OCI-M2 (cell line): ENCODE data around the gene RENBP.

Experiments
- DNase-seq: peaks from one replicate; lab custom pipeline; 2025; ENCODE audit not compliant: unreplicated experiment; lab: John Stamatoyannopoulos, UW

RENBP gene

GRCh38 chrX:153971124-153971449, 26.6 kb upstream of the RENBP start:
- DNase-seq: no peak

DNA sequence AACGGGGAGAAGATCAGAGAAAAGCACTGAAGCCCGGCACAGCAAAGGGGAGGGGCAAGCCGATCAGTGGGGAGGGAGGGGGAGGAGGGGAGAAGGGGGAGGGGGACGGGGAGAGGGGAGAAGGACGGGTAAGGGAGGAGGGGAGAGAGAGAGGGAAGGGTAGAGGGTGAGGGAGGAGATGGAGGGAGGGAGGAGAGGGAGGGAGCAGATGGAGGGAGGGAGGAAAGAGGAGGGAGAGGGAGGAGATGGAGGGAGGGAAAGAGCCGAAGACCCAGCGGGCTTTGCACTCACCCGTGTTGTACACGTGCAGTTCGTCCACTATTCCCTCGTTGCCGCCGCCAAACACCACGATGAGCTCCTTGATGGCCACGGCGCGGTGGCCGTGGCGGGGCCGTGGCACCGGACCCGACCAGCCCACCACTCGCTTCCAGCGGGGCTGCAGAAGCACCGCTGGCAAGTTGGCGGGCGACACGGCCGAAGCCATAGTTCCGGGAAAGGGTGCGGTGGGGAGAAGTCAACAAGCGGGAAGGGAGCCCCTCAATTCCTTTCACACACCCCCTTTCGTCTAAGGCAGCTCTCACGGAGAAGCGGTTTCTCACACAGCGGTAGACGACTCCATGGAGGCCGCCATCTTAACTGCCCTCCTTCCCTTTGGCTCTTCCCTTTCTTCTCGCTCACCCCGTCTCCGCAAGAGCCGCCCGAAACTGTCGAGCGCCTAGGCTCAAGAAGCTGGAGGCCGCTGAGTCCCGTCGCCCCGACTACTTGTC, 26.1 kb upstream of the RENBP start:
- no peak for DNase-seq

GRCh38 chrX:153969904-153970356, 25.5 kb upstream of the RENBP start:
- DNase-seq: no peak

GRCh38 chrX:153969125-153969903, 24.9 kb upstream of the RENBP start:
- DNase-seq: no peak

DNA sequence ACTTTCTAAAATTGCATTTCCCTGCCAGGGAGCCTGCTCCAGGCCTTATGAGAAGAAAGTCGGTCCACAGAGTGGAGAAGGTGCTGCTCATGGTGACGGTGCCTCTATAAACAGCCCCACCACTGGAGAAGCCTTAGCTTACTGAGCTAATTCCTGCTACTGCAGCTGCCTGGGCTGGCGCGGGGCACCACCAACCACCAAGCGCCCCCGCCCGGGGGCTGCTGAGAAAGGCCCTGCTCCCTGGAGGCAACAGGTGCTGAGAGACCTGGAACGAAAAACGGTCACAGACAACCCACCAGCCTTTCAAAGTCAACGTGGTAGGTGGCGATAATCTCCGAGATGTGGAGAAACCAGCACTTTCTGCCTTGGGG, 24.3 kb upstream of the RENBP start:
- DNase-seq: no peak

DNA sequence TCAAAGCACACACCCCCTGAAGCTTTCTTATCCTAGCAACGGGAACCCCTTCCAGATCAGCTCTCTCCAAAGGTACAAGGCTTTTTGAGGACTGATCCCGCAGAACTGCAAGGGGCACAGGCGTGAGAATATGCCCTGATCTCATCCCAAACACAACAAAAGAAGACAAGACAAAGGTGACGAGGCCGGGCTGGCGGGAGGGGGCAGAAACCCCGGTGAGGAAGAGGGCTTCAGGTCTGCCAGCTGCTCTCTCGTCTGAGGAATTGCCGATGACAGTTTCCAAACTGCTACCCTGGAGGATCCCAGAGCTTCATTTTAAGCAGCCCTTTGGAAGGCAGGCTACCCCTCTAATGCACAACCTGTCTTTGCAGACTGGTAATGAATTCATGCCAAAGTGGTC, 23.8 kb upstream of the RENBP start:
- DNase-seq: no peak

DNA sequence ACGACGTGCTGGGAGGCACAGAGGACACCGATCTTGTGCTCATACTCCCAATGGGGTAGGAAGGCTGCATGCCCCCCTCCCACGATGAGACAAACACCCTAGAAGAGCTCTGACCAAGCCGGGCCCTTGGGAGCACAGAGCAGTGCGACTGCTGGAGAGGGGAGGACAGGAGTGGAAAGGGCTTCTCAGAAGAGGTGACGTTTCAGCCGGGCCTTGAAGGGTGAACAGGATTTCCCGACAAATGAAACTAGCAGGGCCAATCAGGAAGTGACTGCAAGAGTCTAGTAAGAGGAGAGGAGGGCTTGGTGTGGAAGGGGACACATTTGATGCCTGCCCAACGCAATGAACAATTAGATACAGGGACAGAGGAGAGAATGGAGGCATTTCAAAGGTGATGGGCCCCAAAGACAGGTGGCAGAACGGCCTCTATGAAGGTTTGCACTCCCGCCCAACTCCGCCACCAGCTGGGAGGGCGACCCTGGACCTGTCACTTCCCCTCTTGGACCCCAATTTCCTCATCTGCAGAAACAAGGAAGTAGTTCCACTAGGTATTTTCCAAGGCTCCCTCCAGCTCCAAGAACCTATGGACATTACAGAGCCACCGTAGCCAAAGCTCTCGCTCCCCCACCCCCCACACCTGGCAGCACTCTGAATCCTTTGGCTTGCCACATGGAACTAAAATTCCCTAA, 23.2 kb upstream of the RENBP start:
- no peak for DNase-seq

GRCh38 chrX:153966841-153967535, 22.5 kb upstream of the RENBP start:
- DNase-seq: no peak

GRCh38 chrX:153966283-153966688, 21.8 kb upstream of the RENBP start:
- no peak for DNase-seq

DNA sequence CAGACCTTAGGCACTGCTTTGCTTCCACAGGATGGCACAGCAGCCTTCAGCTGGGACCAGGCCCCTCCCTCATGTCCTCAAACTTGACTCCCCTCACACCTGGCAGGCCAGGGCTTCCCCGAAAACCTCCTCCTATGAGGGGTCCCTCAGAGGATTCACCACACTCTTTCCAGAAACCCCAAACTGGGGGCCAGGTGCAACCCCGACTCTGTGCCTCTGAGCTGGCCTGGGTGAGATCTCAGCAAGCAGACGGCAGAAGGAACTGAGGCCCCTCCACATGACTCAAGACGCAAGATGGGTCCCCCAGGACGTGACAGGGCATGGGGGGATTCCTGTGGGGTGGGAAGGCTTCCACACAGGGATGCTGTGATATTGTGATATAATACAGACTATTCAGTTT, 21.0 kb upstream of the RENBP start:
- DNase-seq: no peak

DNA sequence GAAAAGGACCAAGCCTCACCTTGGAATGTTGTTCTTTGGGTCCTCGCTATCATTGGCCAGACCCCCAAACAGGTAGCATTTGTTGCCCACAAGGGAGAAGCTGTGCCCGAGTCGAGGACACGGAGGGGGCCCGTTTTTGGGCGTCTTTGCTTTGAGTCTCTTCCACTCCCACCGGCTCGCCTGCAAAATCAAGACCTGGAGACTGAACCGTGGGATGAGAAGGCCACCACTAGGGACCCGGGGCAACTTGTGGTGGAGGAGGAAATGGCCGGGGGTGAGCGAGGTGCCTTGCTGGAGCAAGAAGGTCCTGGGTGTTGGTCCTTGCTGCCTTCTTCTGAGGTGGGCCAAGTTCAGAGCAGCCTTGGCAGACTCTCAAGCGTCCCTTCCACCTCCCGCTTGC, 19.7 kb upstream of the RENBP start:
- DNase-seq: no peak

DNA sequence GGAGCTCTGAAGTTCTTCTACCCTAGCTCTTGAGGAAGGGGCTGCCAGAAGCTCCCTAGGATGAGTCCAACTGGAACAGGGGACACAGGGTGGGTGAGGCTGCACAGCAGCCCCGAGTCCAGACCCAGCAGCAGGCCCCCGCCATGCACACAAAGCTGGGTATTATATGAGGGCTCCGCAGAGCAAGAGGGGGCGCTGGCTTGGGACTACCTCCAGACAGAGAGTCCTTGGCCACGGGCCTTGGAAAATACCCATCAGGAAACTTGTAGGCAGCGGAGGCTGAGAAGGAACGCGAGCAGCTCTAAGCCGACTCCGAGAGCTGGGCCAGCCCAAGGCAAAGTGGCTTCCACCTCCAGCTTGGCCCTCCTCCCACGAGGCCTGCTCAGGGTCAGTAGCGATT, 19.1 kb upstream of the RENBP start:
- DNase-seq: no peak

GRCh38 chrX:153961292-153961691, 16.8 kb upstream of the RENBP start:
- no peak for DNase-seq

DNA sequence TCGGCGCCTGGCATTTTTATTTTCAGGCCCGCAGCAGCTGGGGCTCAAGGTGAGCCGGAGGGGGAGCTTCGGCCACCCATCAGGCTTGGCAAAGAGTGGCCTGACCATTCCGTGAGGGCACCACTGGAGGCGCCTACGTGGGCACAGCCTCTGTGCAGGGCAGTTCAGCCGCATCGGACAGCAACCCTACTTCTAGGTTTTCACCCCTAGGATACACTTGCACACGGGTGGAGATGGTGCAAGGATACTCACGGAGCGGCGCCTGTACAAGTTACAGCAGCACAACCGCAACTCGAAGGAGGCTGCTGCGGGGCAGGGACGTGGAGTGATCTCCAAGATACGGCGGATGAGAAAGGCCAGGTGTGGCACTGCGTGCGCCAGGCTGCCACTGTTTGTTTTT, 16.3 kb upstream of the RENBP start:
- DNase-seq: no peak

- no peak for DNase-seq
These were observed 15.6 kb upstream of the RENBP start for GRCh38 chrX:153960077-153960476.

- DNase-seq: no peak
These were observed 15.2 kb upstream of the RENBP start for GRCh38 chrX:153959649-153960048.

DNA sequence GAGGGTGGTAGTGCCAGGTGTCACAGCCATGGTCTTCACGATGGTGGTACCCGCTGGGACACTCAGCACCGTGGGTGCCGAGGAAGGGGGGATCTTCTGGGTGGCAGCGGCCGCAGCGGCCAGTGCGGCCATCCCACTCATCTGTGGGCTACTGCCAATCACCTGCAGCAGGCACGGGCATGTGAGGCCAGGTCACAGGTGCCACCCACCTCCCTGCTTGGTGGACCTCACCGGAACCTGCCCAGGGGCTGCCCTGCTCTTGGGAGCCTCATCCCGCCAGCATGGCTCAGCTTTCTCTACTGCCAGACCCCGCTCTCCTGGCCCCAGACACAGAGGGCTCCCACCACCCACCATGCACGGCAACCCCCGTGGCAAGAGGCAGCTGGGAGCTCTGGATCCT, 14.2 kb upstream of the RENBP start:
- no peak for DNase-seq

DNA sequence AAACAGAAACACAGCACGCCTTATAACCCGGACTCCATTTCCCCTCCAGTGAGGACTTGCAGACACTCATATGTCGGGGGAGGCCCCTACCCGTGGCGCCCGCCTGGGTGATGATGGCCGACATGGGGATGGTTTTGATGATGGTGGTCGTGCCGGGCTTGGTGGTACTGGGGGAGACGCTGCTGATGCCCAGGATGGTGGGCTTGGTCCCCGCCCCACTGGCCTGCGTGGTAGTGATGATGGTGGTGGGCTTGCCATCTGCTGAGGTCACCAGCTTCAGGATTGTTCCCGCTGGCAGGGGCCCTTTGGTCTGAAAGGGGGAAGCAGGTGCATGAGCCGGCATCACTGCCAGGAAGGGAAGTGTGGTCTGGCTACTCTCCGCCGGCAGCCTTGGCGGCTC, 12.8 kb upstream of the RENBP start:
- no peak for DNase-seq

DNA sequence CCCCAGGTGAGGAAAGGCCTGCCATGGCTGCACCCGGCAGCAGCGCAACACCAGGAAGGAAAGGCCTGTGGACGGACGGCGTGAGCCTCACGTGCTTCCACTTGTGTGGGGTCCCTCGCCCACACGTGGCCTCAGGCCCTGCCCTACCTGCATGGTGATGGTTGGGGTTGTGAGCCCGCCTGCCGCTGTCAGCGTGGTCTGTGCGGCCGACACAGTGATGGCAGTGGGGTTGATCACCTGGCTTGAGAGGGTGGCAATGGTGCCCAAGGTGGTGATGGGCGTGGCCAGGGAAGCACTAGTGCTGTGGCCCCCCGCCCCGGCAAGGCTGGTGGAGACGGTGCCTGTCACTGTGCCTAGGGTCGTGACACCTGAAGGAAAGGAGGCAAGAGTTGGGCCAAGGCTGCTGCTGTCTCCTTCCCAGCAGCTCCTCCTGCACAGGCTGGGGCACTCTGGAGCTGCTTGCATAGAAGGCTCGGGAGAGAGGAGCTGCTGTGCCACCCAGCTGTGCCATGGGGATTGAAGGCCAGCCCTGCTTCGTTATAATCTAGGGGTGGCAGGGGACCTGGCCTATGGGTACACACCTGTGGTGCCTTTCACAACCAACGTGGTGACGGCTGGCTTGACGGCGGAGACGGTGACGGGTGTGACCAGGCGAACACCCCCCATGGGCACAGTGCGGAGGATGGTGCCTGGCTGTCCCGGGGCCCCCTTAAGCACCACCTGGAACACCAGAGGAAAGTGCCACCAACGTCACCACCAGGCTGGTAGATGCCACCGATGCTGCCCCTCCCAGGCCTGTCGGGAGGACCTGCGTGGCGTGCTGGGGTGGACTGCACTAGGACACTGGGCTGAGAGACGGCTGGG, 11.8 kb upstream of the RENBP start:
- DNase-seq: no peak

DNA sequence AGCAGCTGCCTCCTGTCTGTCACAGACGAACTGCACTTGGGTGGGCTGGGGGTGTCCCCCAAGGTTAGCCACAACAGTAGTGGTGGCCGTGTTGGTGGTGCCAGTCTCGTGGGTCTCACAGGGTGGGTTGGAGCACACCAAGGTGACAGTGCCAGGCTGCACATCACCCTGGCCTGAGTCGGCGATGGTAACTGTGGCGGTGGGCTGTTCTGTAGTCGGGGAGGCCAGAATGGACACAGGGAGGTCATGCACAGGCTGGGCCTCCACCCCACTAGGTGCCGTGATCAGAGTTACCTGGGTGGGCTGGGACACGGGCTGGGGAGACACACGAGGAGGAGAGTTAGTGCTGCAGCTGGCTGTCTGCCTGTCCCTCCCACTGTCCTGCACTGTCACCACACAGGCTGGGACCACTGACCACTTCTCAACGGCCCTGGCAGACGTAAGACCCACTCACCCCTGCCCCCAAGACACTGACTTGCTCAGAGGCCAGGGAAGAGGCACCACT, 10.8 kb upstream of the RENBP start:
- no peak for DNase-seq
